Activated CD4-positive, alpha-beta T cell treated with anti-CD3 and anti-CD28 coated beads for 4 hours (primary cell): ENCODE measurements around the gene CHMP1A.
A peak's percentile ranks its signal among the peaks of the same experiment; 100 is the strongest.
"Not testable (repeated sequence)": the region's sequence is repeated elsewhere in the genome, so short reads cannot be mapped to it uniquely, and the experiment has no call there.

ENCODE experiments used
- DNase-seq, 2 donors: peaks; one replicate each; pipeline ENCODE4 v3.0.0-alpha.2; 2020

The CHMP1A gene

DNA sequence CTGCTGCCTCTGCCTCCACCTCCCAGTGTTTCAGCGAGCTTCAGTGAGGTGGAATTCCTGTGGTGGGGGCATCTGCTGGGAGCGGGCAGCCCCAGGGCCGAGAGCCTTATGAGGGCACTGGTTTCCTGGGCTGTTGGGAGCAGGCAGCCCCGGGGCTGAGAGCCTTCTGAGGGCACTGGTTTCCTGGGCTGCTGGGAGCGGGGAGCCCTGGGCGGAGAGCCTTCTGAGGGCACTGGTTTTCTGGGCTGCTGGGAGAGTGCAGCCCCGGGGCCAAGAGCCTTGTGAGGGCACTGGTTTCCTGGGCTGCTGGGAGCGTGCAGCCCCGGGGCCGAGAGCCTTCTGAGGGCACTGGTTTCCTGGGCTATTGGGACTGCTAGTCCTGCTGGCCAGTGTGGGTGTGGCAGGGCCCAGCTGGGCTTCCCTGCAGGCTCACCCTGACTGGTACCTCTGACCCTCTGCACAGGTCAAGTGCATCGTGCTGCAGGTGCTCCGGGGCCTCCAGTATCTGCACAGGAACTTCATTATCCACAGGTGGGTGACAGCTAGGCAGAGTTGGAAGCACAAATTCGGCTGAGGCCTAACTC is 34.6 kb upstream of the CHMP1A start:
- no peak for DNase-seq

- DNase-seq: no peak
Measured at GRCh38 chr16:89691231-89691985, 33.9 kb upstream of the CHMP1A start.

- DNase-seq: no peak
Measured at GRCh38 chr16:89690392-89690901, 32.9 kb upstream of the CHMP1A start.

DNA sequence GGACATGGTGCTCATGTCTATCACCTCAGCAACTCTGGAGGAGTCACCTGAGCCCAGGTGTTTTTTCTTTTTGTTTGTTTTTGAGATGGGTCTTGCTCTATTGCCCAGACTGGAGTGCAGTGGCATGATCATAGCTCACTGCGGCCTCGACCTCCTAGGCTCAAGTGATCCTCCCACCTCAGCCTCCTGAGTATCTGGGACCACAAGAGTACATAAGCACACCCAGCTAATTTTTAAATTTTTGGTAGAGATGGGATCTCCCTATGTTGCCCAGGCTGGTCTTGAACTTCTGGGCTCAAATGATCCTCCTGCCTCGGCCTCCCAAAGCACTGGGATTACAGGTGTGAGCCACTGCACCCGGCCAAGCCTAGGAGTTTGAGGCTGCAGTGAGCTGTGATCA is 32.1 kb upstream of the CHMP1A start:
- not testable (repeated sequence) for DNase-seq

DNA sequence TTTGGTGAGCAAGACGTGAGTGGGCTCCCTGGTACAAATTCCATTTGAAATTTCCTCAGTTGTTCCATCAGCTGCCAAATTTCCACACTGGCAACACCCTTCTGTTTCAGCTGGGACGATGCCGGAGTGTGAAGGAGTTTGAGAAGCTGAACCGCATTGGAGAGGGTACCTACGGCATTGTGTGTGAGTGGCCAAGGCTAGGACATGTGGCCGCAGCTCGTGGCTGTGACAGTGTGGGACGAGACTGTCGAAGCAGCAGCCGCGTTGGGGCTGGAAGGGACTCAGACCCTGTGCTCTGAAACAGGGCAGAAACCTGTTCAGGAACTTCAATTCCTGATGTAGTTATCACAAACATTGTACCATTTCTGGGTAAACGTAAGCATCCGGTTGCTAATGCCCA is 31.6 kb upstream of the CHMP1A start:
- no peak for DNase-seq

- DNase-seq: no peak
Measured at GRCh38 chr16:89688395-89688794, 30.9 kb upstream of the CHMP1A start.

GRCh38 chr16:89687092-89687940 is 29.8 kb upstream of the CHMP1A start:
- DNase-seq: no peak

DNA sequence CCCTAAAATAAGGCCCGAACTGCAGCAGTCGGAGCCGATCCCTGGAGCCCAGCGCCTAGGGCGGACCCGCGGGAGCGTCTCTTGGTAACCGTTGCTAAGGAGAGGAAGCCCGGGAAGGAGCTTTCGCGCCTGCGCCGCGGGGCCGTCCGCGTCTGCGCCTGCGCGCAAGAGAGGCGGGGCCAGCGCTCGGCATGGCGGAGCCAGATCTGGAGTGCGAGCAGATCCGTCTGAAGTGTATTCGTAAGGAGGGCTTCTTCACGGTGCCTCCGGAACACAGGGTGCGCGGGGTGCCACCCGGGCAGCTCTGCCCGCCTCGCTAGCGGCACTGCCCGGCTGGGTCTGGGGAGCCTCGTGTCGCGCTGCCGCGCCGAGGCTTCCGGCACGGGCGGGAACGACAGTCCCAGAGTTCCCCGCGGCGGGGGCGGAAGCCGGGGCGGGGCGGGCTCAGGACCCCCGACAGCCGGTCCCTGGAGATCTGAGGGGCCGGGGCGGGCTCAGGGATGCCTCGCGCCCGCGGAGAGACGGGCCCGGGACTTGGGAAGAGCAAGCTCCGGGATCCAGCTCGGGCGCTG is 29.1 kb upstream of the CHMP1A start, which contains the start of gene CDK10:
Gene CDK10, plus strand, starts transcription at position 170 of the 572 bp plus-strand sequence. Its CDS starts 22 bp downstream, at position 192.
- DNase-seq: peak; percentile 81 to 88

DNA sequence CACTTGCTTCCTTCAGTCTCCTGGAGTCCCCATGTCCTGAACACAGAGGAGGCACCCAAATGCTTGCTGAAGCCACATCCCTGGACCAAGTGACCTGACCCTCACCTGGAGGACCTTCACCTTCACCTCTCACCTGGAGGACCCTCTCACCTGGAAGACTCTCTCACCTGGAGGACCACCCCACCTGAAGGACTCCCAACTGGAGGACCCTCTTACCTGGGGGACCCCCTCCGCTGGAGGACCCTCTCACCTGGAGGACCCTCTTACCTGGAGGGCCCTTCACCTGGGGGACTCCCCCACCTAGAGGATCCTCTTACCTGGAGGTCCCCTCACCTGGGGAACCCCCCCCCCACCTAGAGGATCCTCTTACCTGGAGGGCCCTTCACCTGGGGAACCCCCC is 28.4 kb upstream of the CHMP1A start:
- DNase-seq: no peak

DNA sequence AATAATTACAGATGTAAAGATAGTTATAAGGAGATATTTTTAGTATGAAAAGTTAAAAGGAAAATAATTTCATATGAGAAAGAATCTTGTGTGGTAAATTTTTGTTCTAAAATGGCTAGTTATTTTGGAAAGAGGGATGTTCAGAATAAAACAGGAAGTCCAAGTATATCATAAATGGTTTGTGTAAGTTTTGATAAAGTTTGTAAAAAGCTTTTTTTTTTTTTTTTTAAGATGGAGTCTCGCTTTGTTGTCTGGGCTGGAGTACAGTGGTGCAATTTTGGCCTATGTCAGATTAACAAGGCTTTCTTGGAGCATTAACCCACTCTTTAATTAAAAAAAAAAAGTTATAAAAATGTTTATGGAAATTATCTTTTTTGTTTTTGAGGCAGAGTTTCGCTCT is 20.8 kb upstream of the CHMP1A start:
- DNase-seq: no peak

DNA sequence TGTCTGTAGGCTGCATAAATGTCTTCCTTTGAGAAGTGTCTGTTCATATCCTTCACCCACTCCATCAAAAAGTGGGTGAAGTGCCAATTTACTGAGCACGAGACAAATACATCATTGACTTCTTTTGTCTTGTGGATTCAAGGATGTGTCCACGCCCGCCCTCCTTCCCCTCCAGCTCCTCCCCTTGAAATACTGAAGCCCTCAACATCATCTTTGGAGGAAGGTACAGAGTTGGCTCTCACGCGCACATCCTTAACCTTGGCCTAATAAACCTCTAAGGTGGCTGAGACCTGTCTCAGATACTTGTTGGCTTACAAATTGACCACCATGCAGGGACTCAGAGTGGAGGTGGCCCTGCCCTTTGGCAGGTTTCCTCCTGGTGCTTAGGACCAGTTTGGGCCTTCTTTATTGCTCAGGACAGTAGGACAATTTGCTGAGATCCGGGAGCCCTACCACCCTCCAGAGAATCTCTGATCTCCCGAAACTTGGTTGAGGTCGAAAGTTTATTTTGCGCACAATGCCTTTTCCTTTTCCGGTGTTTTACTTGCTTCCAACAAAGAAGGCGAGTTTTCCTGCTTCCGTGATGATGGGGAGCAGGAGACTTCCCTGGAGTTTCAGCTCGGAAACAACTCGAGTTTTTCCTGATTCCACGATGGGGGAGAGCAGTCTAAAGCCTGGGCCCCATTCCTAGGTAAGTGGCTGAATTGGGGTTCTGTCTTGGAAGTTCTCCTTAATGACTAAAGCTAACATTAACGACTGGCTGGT is 14.9 kb upstream of the CHMP1A start:
- no peak for DNase-seq

GRCh38 chr16:89671565-89671964 is 14.1 kb upstream of the CHMP1A start:
- not testable (repeated sequence) for DNase-seq

GRCh38 chr16:89670496-89671431 is 13.3 kb upstream of the CHMP1A start:
- no peak for DNase-seq

GRCh38 chr16:89669755-89670154 is 12.2 kb upstream of the CHMP1A start:
- no peak for DNase-seq

GRCh38 chr16:89668790-89669158 is 11.3 kb upstream of the CHMP1A start:
- no peak for DNase-seq

GRCh38 chr16:89667633-89668032 is 10.1 kb upstream of the CHMP1A start:
- no peak for DNase-seq

DNA sequence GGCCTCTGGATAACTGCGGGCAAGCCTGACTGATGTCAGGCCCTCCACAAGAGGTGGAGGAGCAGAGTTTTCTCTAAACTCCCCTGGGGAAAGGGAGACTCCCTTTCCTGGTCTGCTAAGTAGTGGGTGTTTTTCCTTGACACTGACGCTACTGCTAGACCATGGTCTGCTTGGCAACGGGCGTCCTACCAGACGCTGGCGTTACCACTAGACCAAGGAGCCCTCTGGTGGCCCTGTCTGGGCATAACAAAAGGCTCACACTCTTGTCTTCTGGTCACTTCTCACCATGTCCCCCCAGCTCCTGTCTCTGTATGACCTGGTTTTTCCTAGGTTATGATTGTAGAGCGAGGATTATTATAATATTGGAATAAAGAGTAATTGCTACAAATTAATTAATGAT is 9.5 kb upstream of the CHMP1A start:
- DNase-seq: not testable (repeated sequence)

DNA sequence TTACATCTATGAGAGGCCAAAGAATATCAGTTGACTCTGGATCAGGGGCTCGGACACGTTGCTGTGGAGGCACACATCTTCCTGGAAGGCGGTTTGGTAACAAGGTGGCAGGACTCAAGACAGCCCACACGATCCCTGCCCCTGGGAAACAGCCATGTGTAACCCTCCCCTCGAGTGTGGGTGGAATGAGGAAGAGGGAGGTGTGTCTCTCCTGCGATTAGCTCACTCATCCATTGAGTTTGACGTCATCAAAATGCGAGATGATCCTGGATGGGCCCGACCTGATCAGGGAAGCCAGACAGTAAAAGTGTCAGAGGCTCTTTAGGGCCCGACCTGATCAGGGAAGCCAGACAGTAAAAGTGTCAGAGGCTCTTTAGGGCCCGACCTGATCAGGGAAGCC is 6.7 kb upstream of the CHMP1A start:
- not testable (repeated sequence) for DNase-seq

DNA sequence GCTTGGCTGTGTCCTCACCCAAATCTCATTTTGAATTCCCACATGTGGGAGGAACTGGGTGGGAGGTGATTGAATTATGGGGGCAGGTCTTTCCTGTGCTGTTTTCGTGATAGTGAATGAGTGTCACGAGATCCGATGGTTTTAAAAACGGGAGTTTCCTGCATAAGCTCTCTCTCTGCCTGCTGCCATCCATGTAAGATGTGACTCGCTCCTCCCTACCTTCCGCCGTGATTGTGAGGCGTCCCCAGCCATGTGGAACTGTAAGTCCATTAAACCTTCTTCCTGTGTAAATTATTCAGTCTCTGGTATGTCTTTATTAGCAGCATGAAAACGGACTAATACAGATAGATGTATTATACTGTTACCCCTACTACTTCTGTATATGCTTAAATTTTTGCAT is 3.7 kb upstream of the CHMP1A start:
- no peak for DNase-seq

DNA sequence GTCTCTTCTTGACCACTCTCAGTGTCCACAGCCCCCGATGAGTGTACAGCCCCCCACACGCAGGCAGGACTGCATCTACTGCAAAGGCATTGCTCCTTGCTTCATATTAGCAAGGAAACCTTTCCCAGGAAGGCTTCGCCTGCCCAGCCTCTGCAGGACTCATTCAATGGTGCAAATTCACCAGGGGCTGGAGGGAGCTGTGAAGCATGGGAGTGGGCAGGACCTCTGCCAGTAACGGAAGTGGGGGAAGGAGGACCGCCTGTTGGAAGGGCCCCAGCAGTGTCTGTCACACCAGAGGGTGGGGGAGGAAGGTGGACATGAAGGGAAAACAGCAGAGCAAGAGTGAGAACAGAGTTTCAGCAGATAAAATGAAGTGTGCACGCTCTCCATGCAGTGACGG is 2.6 kb upstream of the CHMP1A start:
- DNase-seq: no peak

DNA sequence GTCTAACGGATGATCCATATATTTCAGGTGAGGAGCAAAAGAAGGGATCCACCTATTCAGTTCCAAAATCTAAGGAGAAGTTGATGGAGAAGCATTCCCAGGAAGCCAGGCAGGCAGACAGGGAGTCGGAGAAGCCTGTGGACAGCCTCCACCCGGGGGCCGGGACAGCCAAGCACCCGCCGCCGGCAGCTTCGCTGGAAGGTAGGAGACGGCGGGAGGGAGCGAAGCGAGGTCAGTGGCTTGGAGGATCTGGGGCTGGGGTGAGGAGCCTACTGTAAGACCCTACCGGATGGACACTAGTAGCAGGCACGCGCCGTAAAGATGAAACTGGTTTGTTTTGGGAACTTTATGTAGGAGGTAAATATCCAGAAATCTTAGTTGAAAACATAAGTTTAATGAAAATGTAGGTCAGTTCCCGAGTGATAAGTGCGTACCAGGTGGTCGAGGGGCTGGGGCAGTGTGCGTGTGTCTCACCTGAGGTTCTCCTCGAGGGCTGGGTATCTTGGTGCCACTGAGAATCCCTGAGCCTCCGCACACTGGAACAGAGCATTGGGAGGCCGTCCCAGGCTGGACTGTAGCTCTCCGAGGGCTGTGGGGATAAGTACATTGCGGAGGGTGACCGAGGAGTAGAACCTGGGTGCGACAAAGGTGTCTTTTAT is 842 bp upstream of the CHMP1A start:
- DNase-seq: no peak
